HepG2 (cell line): ENCODE measurements around the gene NOB1. TPM values are rescaled to one million over a fixed set of nuclear protein-coding genes. Genes with fewer than 3 reads are reported as not detected.

ENCODE experiments used
- AGO2 ChIP-seq: fragments of 200-400 bp; formaldehyde crosslinking; optimal IDR thresholded peaks from 2 replicates; pipeline ENCODE3; 2017; ENCODE audit warnings: mild to moderate bottlenecking, low read depth, low read length, moderate library complexity
- ELF4 ChIP-seq: sonication (generic); formaldehyde crosslinking; IDR thresholded peaks from 2 replicates; pipeline ENCODE4 v1.5.0; 2020; ENCODE audit warnings: missing genetic modification reagents, mild to moderate bottlenecking, moderate library complexity, borderline replicate concordance
- HHEX ChIP-seq: IDR thresholded peaks from 2 replicates; pipeline ENCODE4 v1.6.1; 2016; ENCODE audit warnings: control low read depth
- KLF15 ChIP-seq: sonication (generic); formaldehyde crosslinking; IDR thresholded peaks from 2 replicates; pipeline ENCODE4 v1.8.1; 2023; ENCODE audit warnings: borderline replicate concordance, mild to moderate bottlenecking, inconsistent platforms, missing genetic modification reagents, mixed read lengths
- RELA ChIP-seq: sonication (generic); formaldehyde crosslinking; IDR thresholded peaks from 2 replicates; pipeline ENCODE4 v1.4.0; 2020; ENCODE audit warnings: missing genetic modification reagents
- SALL2 ChIP-seq: sonication (generic); formaldehyde crosslinking; IDR thresholded peaks from 2 replicates; pipeline ENCODE4 v1.8.1; 2023; ENCODE audit warnings: mild to moderate bottlenecking, missing genetic modification reagents, inconsistent platforms
- SOX6 ChIP-seq, 2 experiments: fragments of 450-650 bp in 1 of 2; sonication (generic) in 1 of 2; formaldehyde crosslinking in 1 of 2; IDR thresholded peaks; 2 replicates each; pipeline versions ENCODE4 v1.4.0 to v1.6.1; 2017 to 2020; ENCODE audit warnings: antibody characterized with exemption in 1 of 2, mild to moderate bottlenecking in 1 of 2, missing genetic modification reagents in 1 of 2
- SP4 ChIP-seq: sonication (generic); formaldehyde crosslinking; IDR thresholded peaks from 2 replicates; pipeline ENCODE4 v1.8.1; 2023; ENCODE audit warnings: mild to moderate bottlenecking, missing genetic modification reagents
- ZNF333 ChIP-seq: sonication (generic); formaldehyde crosslinking; IDR thresholded peaks from 2 replicates; pipeline ENCODE4 v1.4.0; 2020; ENCODE audit warnings: mild to moderate bottlenecking, missing genetic modification reagents, borderline replicate concordance
- ZNF484 ChIP-seq: sonication (generic); formaldehyde crosslinking; IDR thresholded peaks from 2 replicates; pipeline ENCODE4 v1.5.1; 2020; ENCODE audit warnings: mild to moderate bottlenecking, low read depth, missing genetic modification reagents, borderline replicate concordance
- ZNF552 ChIP-seq: sonication (generic); formaldehyde crosslinking; IDR thresholded peaks from 2 replicates; pipeline ENCODE4 v1.9.0; 2022; ENCODE audit warnings: missing genetic modification reagents, mild to moderate bottlenecking, borderline replicate concordance
- polyA plus RNA-seq, 8 experiments: library from polyadenylated mRNA; depleted of rRNA in 3 of 8; stranded (reverse) in 7 of 8; unstranded in 1 of 8; fragments of >200 nt; fragmentation: Illumina TruSeq in 4 of 8; extraction: Trizol in 4 of 8; gene quantifications; 2 replicates each; pipeline versions ENCODE4 v1.2.1 to v1.2.3, GENCODE V29; 2011 to 2016; ENCODE audit warnings: low read depth in 4 of 8, missing spikeins in 1 of 8, mixed read lengths in 1 of 8; ENCODE audit not compliant: insufficient read depth in 1 of 8
- total RNA-seq, 5 experiments: library from RNA; depleted of rRNA; stranded (reverse); fragments of >200 nt; fragmentation: Illumina TruSeq; extraction: Trizol; gene quantifications; 2 replicates each; pipeline ENCODE4 v1.2.3, GENCODE V29; 2016; ENCODE audit warnings: low read depth in 1 of 5
- TF ChIP-seq, protein P1 (sequence below): IDR thresholded peaks from 2 replicates; pipeline ENCODE4 v1.6.1; 2018; ENCODE audit warnings: missing genetic modification reagents
- TF ChIP-seq, protein P2 (sequence below): sonication (generic); formaldehyde crosslinking; IDR thresholded peaks from 2 replicates; pipeline ENCODE4 v1.8.1; 2023; ENCODE audit warnings: mild to moderate bottlenecking, missing genetic modification reagents
- TF ChIP-seq, protein P3 (sequence below): sonication (generic); formaldehyde crosslinking; IDR thresholded peaks from 2 replicates; pipeline ENCODE4 v1.4.0; 2020; ENCODE audit warnings: mild to moderate bottlenecking, missing genetic modification reagents
- TF ChIP-seq, protein P4 (sequence below): sonication (generic); formaldehyde crosslinking; IDR thresholded peaks from 2 replicates; pipeline ENCODE4 v1.4.0; 2020; ENCODE audit warnings: missing genetic modification reagents
- TF ChIP-seq, protein P5 (sequence below): sonication (generic); formaldehyde crosslinking; conservative IDR thresholded peaks from 2 replicates; pipeline ENCODE4 v1.5.0; 2020; ENCODE audit warnings: missing genetic modification reagents
- TF ChIP-seq, protein P6 (sequence below): IDR thresholded peaks from 2 replicates; pipeline ENCODE4 v1.6.1; 2016; ENCODE audit warnings: missing compliant biosample characterization, missing genetic modification reagents, borderline replicate concordance
- TF ChIP-seq, protein P7 (sequence below): sonication (generic); formaldehyde crosslinking; IDR thresholded peaks from 2 replicates; pipeline ENCODE4 v1.4.0; 2020; ENCODE audit warnings: missing genetic modification reagents, borderline replicate concordance

NOB1 gene
- total and polyA plus RNA-seq, 2 of the 13 experiments (the other 11 are each of a cell fraction or from before 2014, with no cell fraction given): 47.1 to 162 TPM

DNA sequence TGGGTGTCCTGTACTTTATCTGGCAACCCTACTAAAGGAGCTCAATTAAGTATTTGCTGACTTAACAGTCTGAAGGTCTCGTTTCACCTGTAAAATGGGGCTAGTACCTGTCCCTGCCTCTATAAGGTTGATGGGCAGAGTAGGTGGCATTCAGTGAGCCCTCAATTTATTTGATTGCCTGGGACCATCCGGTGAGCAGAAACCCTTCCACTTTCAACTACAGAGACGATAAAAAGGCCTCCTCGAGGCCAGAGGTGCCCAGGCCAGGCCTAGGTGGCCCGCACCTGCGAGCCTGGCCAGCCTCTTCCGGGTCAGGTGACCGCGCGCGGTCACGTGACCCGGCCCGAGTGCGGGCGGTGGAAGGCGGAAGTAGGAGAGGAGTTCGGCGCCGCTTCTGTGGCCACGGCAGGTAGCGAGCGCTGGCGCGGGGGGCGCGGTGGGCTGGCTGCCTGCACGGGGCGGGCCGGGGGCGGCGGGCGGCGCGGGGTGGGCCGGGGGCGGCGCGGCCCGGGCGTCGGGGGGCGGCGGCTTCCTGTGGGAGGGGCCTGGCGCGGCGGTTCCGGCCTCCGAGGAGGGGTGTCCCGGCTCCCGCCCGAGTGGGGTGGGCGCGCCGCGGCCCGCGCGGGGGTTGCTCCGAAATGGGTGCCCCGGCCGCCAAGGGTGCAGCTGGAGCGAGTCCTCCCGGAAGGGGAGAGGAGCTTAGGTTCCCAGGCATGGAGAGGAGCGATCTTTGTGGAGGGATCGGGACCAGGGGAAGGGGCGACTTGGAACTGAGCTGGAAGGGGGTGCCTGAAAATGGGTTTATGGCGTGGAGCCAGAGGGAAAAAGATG lies 7.5 kb upstream of the NOB1 start, which contains the start of gene WWP2 (continued):
- TF ChIP-seq SOX6 (IDR thresholded peaks at IDR 0.05) (no peak), SOX6 (CRISPR knock-in tag; IDR thresholded peaks at IDR 0.05) (no peak), RELA (CRISPR knock-in tag) (no peak), ELF4 (CRISPR knock-in tag) (peak; percentile 97), KLF15 (CRISPR knock-in tag) (peak; percentile 59; the same call in 1 of the 2 replicates), SP4 (peak; percentile 74), SALL2 (peak; percentile 27), HHEX (CRISPR knock-in tag) (no peak), ZNF552 (CRISPR knock-in tag) (no peak), ZNF484 (CRISPR knock-in tag) (no peak), AGO2 (peak; percentile 64), ZNF333 (CRISPR knock-in tag) (no peak; the same call in 1 of the 2 replicates)
- TF ChIP-seq, protein P1, sequence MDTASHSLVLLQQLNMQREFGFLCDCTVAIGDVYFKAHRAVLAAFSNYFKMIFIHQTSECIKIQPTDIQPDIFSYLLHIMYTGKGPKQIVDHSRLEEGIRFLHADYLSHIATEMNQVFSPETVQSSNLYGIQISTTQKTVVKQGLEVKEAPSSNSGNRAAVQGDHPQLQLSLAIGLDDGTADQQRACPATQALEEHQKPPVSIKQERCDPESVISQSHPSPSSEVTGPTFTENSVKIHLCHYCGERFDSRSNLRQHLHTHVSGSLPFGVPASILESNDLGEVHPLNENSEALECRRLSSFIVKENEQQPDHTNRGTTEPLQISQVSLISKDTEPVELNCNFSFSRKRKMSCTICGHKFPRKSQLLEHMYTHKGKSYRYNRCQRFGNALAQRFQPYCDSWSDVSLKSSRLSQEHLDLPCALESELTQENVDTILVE (CRISPR knock-in tag): peak; percentile 86
- TF ChIP-seq, protein P2, sequence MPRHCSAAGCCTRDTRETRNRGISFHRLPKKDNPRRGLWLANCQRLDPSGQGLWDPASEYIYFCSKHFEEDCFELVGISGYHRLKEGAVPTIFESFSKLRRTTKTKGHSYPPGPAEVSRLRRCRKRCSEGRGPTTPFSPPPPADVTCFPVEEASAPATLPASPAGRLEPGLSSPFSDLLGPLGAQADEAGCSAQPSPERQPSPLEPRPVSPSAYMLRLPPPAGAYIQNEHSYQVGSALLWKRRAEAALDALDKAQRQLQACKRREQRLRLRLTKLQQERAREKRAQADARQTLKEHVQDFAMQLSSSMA (CRISPR knock-in tag): no peak
- TF ChIP-seq, protein P3, sequence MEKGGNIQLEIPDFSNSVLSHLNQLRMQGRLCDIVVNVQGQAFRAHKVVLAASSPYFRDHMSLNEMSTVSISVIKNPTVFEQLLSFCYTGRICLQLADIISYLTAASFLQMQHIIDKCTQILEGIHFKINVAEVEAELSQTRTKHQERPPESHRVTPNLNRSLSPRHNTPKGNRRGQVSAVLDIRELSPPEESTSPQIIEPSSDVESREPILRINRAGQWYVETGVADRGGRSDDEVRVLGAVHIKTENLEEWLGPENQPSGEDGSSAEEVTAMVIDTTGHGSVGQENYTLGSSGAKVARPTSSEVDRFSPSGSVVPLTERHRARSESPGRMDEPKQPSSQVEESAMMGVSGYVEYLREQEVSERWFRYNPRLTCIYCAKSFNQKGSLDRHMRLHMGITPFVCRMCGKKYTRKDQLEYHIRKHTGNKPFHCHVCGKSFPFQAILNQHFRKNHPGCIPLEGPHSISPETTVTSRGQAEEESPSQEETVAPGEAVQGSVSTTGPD: no peak
- TF ChIP-seq, protein P4, sequence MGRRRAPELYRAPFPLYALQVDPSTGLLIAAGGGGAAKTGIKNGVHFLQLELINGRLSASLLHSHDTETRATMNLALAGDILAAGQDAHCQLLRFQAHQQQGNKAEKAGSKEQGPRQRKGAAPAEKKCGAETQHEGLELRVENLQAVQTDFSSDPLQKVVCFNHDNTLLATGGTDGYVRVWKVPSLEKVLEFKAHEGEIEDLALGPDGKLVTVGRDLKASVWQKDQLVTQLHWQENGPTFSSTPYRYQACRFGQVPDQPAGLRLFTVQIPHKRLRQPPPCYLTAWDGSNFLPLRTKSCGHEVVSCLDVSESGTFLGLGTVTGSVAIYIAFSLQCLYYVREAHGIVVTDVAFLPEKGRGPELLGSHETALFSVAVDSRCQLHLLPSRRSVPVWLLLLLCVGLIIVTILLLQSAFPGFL (CRISPR knock-in tag): no peak
- TF ChIP-seq, protein P5, sequence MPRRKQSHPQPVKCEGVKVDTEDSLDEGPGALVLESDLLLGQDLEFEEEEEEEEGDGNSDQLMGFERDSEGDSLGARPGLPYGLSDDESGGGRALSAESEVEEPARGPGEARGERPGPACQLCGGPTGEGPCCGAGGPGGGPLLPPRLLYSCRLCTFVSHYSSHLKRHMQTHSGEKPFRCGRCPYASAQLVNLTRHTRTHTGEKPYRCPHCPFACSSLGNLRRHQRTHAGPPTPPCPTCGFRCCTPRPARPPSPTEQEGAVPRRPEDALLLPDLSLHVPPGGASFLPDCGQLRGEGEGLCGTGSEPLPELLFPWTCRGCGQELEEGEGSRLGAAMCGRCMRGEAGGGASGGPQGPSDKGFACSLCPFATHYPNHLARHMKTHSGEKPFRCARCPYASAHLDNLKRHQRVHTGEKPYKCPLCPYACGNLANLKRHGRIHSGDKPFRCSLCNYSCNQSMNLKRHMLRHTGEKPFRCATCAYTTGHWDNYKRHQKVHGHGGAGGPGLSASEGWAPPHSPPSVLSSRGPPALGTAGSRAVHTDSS (CRISPR knock-in tag): no peak
- TF ChIP-seq, protein P6, sequence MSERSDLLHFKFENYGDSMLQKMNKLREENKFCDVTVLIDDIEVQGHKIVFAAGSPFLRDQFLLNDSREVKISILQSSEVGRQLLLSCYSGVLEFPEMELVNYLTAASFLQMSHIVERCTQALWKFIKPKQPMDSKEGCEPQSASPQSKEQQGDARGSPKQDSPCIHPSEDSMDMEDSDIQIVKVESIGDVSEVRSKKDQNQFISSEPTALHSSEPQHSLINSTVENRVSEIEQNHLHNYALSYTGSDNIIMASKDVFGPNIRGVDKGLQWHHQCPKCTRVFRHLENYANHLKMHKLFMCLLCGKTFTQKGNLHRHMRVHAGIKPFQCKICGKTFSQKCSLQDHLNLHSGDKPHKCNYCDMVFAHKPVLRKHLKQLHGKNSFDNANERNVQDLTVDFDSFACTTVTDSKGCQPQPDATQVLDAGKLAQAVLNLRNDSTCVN (CRISPR knock-in tag): no peak; the same call in 1 of the 2 replicates
- TF ChIP-seq, protein P7, sequence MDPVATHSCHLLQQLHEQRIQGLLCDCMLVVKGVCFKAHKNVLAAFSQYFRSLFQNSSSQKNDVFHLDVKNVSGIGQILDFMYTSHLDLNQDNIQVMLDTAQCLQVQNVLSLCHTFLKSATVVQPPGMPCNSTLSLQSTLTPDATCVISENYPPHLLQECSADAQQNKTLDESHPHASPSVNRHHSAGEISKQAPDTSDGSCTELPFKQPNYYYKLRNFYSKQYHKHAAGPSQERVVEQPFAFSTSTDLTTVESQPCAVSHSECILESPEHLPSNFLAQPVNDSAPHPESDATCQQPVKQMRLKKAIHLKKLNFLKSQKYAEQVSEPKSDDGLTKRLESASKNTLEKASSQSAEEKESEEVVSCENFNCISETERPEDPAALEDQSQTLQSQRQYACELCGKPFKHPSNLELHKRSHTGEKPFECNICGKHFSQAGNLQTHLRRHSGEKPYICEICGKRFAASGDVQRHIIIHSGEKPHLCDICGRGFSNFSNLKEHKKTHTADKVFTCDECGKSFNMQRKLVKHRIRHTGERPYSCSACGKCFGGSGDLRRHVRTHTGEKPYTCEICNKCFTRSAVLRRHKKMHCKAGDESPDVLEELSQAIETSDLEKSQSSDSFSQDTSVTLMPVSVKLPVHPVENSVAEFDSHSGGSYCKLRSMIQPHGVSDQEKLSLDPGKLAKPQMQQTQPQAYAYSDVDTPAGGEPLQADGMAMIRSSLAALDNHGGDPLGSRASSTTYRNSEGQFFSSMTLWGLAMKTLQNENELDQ (CRISPR knock-in tag): no peak; the same call in 1 of the 2 replicates
